ENCODE data around the gene YWHAQ. TPM values are rescaled to one million over a fixed set of nuclear protein-coding genes. Genes with fewer than 3 reads are reported as not detected.
A peak's percentile ranks its signal among the peaks of the same experiment; 100 is the strongest.
"Not testable (repeated sequence)": the region's sequence is repeated elsewhere in the genome, so short reads cannot be mapped to it uniquely, and the experiment has no call there.

YWHAQ gene
- total RNA-seq, 2 experiments from 2014 or later: 95.8 to 101 TPM

DNA sequence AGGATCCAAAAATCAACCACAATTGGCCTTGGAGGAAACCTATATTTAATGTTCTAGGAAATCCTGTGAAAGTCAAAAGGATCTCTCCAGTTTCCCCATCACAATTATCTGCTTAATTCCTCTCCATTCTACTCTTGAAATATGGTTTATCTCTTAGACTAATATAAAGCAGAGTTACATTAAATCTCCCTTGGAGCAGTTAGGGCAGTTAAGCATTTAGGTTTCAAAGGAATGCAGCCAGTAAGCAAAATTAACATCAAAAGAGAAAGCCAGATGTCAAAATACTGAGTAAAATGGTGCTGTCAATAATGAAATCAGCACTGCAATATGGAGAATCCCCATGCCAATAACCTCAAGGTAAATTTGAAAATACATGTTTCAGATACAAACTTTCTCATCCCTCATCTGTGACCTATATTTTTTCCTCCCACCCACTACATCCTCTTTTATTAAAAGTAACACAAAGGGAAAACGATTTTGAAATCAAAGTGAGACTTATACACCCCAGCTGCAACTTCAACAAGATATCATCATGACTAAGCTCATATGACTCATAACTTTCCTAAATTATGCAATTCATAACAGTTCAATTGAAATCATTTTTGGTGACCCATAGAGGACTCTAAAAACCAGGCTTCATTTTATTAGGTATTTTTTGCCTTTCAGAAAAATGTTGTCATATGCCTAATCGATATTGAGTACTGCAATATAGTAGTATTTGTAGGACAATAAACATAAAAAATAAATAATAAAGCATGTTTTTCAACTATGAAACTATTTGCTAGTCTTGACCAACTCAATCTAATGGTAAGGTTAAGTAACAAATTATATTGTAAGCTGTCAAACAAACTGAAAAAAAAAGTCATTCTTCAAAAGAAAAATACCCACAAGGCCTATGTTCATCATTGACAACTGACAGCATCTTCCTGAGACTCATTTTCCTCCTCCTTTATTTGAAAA lies 78.3 kb downstream of the YWHAQ start:
- POLR2A ChIA-PET: interaction anchor here (1.1 kb wide), 1 partner anchor 78 kb away, joined by 4 read pairs; the partner anchor contains the start of gene YWHAQ
- Mint-ChIP-seq H3K4me3 (peak overlapping the region; percentile 57), H3K27me3 (no peaks in the 10 kb centered on the region), H3K27ac (peak overlapping the region; percentile 68), H3K36me3 (ENCODE audit: low read depth) (peaks cover 16% of the 10 kb centered on the region), H3K9me3 (no peaks in the 10 kb centered on the region), H3K4me1 (ENCODE audit: low read depth) (peaks cover 70% of the 10 kb centered on the region)
- H3K4me3 ChIP-seq (ENCODE audit: low read length): no peak overlapping the region
- TF ChIP-seq, protein P1, sequence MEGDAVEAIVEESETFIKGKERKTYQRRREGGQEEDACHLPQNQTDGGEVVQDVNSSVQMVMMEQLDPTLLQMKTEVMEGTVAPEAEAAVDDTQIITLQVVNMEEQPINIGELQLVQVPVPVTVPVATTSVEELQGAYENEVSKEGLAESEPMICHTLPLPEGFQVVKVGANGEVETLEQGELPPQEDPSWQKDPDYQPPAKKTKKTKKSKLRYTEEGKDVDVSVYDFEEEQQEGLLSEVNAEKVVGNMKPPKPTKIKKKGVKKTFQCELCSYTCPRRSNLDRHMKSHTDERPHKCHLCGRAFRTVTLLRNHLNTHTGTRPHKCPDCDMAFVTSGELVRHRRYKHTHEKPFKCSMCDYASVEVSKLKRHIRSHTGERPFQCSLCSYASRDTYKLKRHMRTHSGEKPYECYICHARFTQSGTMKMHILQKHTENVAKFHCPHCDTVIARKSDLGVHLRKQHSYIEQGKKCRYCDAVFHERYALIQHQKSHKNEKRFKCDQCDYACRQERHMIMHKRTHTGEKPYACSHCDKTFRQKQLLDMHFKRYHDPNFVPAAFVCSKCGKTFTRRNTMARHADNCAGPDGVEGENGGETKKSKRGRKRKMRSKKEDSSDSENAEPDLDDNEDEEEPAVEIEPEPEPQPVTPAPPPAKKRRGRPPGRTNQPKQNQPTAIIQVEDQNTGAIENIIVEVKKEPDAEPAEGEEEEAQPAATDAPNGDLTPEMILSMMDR (IDR thresholded peaks at IDR 0.05): no peak
- ATAC-seq (ENCODE audit: poor library complexity) (no peak), DNase-seq (peak in 3 of 14 experiments; percentile 41 to 69 (median 57))
- intact Hi-C loops (cut with DNase I, micrococcal nuclease): loop anchor here (1.0 to 10.0 kb wide), 4 partner anchors 79 to 548 kb away; partner anchors contain the start of genes KLF11 (in 1 of the 2) and MBOAT2 (in 1 of the 2)
- H3K27me3 ChIP-seq (ENCODE audit: control insufficient read depth in 1 of 2, insufficient read depth in 2 of 2, low read length in 2 of 2): no peaks in the 10 kb centered on the region
- no peaks in the 10 kb centered on the region for H3K36me3 ChIP-seq (ENCODE audit: insufficient read depth, low read length)
- H3K9me3 ChIP-seq (ENCODE audit: control insufficient read depth in 1 of 2, insufficient read depth in 1 of 2, low read length in 2 of 2): no peaks in the 10 kb centered on the region
- peaks cover 56% of the 10 kb centered on the region for H3K4me1 ChIP-seq (ENCODE audit: insufficient read depth, low read length)
- no peak overlapping the region for H3K27ac ChIP-seq (ENCODE audit: low read depth in 1 of 2, low read length in 2 of 2)
- CTCF ChIA-PET: no interaction called here

DNA sequence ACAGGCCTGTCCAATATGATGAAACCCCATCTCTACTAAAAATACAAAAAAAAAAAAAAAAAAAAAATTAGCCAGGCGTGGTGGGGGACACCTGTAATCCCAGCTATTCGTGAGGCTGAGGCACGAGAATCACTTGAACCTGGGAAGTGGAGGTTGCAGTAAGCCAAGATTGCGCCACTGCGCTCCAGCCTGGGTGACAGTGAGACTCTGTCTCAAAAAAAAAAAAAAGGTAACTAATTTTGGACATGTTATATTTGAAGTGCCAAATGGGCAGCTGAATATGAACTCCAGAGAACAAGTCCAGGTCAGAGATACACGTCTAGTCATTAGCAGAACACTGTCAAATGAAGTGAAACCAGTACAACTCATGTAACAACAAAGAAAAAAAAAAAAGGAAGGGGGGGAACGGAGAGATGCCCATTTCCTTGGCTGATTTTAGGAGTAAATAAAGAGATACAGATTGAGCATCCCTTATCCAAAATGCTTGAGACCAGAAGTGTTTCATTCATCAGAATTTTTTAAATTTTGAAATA lies 79.9 kb downstream of the YWHAQ start:
- H3K4me1 Mint-ChIP-seq (ENCODE audit: low read depth): peaks cover 71% of the 10 kb centered on the region
- H3K4me1 ChIP-seq (ENCODE audit: insufficient read depth, low read length): peaks cover 56% of the 10 kb centered on the region
- H3K27ac ChIP-seq (ENCODE audit: low read depth in 1 of 2, low read length in 2 of 2): not testable (repeated sequence)

DNA sequence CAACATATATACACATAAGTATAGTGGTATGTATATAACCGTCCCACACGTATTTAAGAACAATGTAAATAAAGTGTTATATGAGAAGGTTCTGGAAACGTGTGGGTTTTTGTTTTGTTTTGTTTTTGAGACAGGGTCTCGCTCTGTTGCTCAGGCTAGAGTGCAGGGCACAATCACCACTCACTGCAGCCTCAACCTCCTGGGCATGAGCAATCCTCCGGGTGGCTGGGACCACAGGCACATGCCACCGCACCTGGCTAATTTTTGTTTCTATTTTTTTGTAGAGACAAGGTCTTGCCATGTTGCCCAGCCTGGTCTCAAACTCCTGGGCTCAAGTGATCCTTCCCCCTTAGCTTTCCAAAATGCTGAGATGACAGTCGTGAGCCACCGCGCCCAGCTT lies 81.4 kb downstream of the YWHAQ start:
- intact Hi-C loops (cut with DNase I, micrococcal nuclease): no loop called here
- ATAC-seq (ENCODE audit: poor library complexity): no peak
- Histone ChIP-seq H3K4me1 (ENCODE audit: insufficient read depth, low read length) (peaks cover 53% of the 10 kb centered on the region), H3K4me3 (ENCODE audit: low read length) (no peak overlapping the region), H3K36me3 (ENCODE audit: insufficient read depth, low read length) (no peaks in the 10 kb centered on the region), H3K27me3 (ENCODE audit: control insufficient read depth in 1 of 2, insufficient read depth in 2 of 2, low read length in 2 of 2) (no peaks in the 10 kb centered on the region), H3K9me3 (ENCODE audit: control insufficient read depth in 1 of 2, insufficient read depth in 1 of 2, low read length in 2 of 2) (no peaks in the 10 kb centered on the region), H3K27ac (ENCODE audit: low read depth in 1 of 2, low read length in 2 of 2) (no peak overlapping the region)
- Mint-ChIP-seq H3K36me3 (ENCODE audit: low read depth) (peaks cover 15% of the 10 kb centered on the region), H3K9me3 (no peaks in the 10 kb centered on the region), H3K27ac (no peak overlapping the region), H3K4me3 (no peak overlapping the region), H3K4me1 (ENCODE audit: low read depth) (peaks cover 73% of the 10 kb centered on the region), H3K27me3 (no peaks in the 10 kb centered on the region)
- ChIA-PET POLR2A (interaction anchor here (0.9 kb wide), 1 partner anchor 9 kb away, joined by 3 read pairs; no protein-coding TSS in a partner anchor), CTCF (no interaction called here)
- DNase-seq: no peak
- TF ChIP-seq, protein P1 (IDR thresholded peaks at IDR 0.05): no peak

More for the DNA sequence above, 79.9 kb downstream of the YWHAQ start:
- H3K4me3 Mint-ChIP-seq: peak overlapping the region; percentile 16
- H3K27me3 Mint-ChIP-seq; H3K9me3 ChIP-seq (ENCODE audit: control insufficient read depth in 1 of 2, insufficient read depth in 1 of 2, low read length in 2 of 2); H3K9me3 Mint-ChIP-seq; H3K27me3 ChIP-seq (ENCODE audit: control insufficient read depth in 1 of 2, insufficient read depth in 2 of 2, low read length in 2 of 2); H3K36me3 ChIP-seq (ENCODE audit: insufficient read depth, low read length); ATAC-seq (ENCODE audit: poor library complexity); POLR2A ChIA-PET; H3K4me3 ChIP-seq (ENCODE audit: low read length): not testable (repeated sequence)
- CTCF ChIA-PET: interaction anchor here (0.7 kb wide), 2 partner anchors 1333 to 1416 kb away, joined by 3 to 5 read pairs; no protein-coding TSS in a partner anchor
- intact Hi-C loops (cut with DNase I, micrococcal nuclease): loop anchor here (10.0 kb wide), 3 partner anchors 184 to 546 kb away; partner anchors contain the start of genes KLF11 (in 1 of the 2) and MBOAT2 (in 1 of the 2)
- peak overlapping the region; percentile 35 for H3K27ac Mint-ChIP-seq
- peak in 2 of 14 experiments; percentile 20 to 23 for DNase-seq
- H3K36me3 Mint-ChIP-seq (ENCODE audit: low read depth): peaks cover 15% of the 10 kb centered on the region
